ENCODE measurements around the gene AFAP1L2.

AFAP1L2 gene

DNA sequence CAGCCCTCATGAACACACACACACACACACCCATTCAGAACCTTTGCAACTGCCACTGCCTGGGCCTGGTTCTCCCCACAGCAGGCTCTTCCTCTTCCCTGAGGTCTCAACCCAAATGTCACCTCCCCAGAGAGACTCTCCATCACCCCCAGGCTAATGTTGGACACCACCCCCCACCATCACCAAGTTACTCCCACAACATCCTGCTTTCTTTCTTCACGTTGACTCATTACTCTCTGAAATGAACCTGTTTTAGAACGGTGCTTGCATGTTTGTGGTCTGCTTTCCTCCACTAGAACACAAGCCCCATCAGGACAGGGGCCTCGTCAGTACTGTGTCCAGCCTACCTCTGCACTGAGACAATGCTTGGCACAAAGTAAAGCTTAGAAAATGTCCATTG, 16.0 kb downstream of the AFAP1L2 start:
- DNase-seq = no peak

DNA sequence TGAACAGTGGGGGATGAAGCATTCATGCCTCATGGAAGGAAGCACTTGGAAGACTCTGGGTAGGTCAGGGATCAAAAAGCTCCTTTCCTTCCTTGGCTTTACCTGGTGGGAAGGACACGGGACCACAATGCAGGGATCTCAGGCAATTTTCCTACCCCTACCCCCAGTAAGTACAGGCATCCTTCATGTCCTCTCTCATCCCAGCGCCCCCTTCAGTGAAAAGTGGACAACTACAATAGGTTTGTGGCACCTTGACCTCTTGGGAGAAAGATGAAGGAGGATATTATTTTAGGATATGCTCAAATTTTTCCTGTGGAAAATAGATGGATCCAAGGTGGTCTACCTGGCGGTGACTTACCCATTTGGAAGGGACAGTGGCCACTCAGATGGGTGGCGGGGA, 16.5 kb downstream of the AFAP1L2 start:
- no peak for DNase-seq

DNA sequence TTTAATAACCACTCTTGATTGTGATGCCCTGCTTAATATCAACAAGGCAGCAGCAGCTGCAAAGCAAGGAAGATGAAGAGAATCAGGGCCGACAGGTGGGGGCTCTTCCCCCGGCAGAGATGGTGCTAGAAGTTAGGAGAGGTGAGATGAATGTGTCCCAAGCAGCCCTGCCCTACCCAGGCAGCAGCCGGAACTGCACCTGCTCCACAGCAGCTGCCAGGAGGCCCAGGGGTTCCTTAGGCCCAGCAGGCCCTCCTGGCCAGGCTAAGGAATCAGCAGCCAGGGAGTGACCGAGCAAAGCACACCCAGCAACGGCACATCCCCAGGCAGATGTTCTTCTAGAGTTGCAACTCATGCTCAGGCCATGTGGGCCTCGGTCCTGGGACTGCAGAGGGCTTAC, 17.9 kb downstream of the AFAP1L2 start:
- no peak for DNase-seq

DNA sequence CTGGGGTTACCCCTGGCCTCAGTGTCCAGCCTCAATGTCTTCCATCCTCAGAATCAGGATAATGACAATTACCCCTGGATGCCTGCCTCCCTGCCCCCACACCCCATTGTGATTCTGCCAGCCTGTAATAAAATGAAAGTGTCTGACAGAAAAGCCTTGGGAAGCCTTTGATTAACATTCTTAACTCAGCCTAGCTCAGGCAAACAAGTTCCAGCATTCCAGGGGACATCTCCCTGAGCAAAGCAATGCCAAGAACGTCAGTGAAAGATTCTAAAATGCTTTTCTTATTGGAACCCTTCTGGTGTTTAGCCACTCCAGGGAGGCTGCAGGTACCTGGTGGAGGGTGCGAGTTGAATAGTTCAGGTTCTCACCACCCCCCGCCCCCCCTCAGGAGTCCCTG, 18.7 kb downstream of the AFAP1L2 start:
- DNase-seq = no peak

DNA sequence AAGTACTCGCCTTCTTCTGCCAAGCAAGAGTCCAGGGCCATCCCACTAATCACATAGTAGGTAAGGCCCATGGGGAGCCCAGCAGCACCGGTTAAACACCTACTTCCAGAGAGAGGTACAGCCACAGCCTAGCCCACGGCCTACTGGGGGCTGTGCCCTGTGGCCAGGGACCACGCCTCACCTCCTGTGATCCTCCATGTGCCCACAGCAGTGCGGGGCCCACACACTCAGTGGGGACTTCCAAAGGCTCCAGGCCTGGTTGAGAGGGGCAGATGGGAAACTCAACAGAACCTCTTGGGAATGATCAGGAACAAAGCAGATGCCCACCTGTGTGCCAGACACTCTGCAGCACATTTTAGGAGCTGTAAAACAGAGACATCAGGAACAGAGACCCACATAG, 19.7 kb downstream of the AFAP1L2 start:
- DNase-seq = no peak

DNA sequence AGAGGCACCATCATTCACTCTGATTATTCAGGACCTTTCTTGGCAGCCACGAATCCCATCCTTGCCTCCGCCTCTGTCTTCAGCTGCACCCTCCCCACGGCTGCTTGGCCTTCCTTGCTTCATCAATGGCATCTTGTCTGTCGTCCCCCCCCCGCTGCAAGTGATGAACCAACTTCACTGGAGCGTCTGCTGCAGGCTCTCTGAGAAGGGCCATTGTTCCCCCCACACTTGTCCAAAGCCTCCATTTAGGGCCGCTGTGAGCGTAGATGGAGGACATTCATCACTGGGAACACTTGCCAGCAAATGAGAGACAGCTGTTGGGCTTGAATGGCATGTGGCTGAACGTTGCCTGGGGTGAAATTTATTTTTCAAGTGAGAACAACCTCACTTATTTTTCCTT, 20.1 kb downstream of the AFAP1L2 start:
- no peak for DNase-seq

DNA sequence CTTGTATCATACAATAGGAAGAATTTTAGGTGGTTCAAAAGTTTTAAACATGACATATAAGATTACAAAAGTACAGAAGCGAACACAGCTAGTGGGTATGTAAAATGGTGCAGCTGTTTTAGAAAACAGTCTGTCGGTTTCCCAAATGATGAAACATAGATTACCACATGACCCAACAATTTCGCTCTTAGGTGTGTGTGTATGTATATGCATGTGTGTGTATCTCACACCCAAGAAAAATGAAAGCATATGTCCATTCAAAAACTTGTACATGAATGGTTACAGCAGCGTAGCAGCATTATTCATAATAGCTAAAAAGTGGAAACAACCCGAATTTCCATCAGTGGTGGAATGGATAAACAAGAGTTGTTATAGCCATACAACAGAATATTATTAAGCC, 23.5 kb downstream of the AFAP1L2 start:
- no peak for DNase-seq

DNA sequence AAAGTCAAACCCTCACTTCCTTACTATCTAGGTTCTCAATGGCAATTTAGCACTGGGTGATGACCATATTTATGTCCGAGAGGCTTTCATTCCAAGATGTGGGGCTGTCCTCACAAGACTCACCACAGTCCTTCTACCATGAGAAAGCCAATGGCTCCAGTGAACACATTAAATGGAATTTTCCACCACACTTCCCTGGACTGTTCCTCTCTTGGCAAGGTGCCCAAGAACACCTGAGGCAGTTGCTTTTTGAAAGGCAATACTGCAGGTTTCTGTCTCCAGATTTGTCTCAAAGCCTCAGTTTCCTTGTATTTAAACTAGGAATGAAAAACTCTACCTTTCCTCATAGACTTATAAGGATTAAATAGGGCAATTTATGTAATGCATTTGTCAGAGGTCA, 24.2 kb downstream of the AFAP1L2 start:
- DNase-seq = no peak

DNA sequence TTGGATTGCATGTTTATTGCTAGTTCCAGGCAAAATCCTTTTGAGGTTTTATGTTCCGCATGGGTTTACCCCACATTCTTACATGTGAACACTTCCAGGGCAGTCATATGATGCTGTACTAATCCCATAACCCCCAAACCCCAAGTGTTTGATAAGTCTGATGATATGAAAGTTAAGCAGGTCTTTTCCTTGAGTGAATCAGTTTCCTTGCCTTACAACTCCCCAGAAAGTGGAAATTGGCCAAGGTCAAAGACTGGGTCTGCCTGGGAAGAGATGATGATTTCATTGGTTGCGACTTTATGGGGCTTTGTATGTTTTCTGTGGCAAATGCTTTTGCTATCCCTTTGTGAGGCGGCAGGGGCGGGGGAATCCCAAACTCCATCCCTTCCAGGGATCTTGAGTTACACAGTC, 24.7 kb downstream of the AFAP1L2 start:
- no peak for DNase-seq

DNA sequence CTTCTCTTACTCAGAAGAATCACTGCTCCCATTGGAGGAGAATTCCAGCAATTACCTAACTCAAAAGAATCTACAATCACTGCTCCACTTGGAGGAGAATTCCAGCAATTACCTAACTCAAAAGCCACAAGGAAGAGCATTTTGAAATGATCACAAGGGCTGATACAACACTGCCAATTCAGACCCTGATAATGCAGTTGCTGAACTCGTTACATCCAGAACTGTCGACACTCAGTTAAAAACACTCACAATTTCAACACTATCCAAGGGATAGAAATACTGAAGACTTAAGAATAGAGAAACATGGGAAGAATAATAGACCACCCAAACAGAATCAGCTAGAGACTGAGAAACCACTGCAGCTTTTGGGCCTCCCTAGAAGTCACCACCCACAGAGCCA, 27.8 kb downstream of the AFAP1L2 start:
- no peak for DNase-seq

DNA sequence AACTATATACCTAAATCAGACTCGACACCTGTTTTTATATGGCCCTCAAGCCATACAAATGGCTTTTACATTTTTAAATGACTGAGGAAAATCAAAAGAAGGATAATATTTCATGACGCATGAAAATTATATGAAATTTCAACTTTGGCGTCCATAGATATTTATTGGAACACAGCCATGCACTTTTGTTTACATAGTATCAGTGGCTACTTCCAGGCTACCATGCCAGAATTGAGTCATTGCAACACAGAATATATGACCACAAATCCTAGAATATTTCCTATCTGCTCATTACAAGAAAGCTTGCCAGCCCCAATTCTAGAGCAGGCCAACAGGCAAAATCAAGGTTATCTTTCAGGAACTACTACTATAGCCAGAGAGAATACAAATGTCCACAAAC, 29.3 kb downstream of the AFAP1L2 start:
- no peak for DNase-seq

DNA sequence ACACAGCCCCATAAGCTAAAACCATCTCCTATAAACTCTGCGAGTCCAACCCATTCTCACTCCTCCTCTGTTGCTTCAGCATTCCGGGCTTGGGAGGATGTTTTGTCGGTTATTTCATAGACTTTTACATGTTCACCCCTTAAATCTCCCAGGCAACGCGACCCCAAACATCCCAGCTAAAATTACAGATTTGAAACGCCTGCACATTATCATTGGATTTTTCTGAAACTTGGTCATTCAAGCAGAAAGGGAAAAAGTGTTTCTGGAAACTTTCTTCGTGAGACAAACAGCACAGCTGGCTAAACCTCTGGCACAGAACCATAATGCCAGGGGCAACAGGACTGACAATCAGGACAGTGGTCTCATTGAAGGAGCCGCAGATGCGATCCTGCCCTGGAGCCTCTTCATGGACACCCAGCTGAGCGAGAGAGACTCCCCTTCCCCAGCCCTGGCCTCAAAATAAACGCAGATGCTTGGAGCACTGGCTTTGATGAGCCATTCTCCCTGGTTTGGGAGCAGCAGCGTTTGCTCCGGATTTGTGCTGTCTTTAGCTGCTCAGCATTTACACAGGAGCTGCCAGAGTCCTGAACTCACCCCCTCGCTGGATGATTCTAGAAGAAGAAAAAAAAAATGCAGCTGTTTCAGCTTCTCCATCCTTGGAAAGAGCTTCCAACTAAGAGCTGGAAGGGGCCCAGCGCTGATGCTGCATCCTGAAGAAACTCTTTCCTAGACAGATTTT, 30.1 kb downstream of the AFAP1L2 start:
- no peak for DNase-seq

DNA sequence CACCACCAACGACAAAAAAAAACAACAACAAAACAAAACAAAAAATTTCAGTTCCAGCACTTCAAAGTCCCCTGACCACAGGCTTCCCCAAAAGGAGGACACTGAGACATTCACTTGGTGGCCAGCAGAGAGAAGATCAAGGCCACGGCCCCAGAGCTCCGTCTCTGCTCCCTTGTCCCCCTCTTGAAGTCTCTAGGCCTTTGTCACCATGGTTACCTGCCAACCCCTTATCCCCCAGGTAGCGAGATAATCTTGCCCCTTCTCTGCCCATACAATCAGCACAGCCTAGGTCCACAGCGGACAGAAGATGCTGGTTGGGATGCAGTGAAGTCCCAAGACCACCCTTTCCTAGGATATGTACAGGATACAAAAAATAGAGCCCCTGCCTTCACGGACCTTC, 30.7 kb downstream of the AFAP1L2 start:
- DNase-seq = no peak

DNA sequence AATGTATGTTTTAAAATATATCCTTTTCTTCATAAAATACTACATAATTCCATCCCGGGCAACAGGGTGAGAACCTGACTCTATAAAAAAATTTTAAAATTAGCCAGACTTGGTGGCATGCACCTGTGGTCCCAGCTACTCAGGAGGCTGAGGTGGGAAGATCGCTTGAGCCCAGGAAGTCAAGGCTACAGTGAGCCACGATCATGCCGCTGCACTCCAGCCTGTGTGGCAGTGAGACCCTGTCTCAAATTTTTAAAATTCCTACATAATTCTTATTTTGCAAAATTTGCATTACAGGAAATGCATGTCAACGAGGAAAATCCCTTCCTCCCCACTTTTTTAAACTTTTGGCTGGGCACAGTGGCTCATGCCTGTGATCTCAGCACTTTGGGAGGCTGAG, 31.3 kb downstream of the AFAP1L2 start:
- no peak for DNase-seq

DNA sequence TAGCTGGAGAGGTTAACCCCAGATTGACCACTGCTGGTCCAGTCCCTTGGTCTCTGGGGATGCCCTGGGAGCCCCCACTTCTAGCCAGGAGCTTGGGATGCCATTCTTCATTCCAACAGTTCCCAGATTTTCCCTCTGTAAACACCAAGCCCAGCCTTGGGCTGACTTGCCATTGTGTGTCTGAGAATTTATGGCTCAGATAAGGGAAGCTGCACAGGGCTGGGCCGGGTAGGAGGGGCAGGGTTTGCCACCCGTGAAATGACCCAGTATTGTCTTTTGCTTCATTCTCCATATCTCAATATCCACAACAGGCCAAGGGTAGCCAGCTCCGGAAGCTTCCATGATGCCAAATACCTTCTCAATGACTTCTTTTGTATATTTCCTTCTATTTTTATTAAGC, 32.1 kb downstream of the AFAP1L2 start:
- DNase-seq = no peak

DNA sequence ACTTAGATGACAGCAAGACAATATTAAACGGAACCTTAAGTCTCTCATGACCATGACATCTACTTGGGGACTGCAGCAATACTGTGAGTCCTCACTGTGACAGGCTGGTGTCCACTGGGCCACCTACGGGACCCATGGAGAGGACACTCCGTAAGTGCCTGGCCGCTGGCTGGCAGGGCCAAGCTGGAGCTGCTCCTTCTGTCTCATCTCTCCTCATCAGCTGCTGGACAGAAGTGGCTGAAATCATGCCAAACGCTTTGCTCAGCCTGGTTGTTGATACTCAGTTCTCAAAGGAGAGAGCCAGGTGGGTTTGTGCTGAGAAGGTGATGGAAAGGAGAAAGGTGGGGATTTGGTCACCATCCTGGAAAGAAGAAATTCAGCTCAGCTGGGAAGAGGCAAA, 33.3 kb downstream of the AFAP1L2 start:
- no peak for DNase-seq

DNA sequence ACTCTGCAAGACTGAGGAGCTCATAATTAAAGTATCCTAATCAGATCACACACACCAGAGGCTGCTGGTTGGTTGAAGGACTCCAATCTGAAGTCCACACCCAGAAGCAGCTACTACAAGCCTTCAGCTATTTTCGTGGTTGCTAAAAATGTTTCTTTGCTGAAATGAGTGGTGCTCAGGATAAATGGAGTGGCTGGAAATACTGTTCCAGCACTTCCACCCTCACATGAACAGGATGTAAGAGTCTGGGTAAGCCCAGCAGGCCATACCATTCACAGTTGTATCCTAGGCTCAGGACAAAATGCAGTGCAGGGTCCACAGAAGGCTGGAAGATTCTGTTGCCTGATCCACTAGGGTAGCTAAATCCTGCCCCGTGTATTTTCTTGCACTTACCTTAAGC, 34.1 kb downstream of the AFAP1L2 start:
- no peak for DNase-seq

DNA sequence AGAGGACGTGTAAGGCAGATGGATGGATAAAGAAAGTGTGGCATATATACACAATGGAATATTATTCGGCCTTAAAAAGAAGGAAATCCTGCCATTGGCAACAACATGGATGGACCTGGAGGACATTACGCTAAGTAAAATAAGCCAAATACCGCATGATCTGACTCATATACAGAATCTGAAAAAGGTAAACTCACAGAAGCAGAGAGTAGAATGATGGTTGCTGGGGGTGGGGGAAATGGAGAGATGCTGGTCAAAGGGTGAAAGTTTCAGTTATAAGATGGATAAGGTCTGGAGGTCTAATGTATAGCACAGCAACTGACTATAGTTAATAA, 36.3 kb downstream of the AFAP1L2 start:
- no peak for DNase-seq

DNA sequence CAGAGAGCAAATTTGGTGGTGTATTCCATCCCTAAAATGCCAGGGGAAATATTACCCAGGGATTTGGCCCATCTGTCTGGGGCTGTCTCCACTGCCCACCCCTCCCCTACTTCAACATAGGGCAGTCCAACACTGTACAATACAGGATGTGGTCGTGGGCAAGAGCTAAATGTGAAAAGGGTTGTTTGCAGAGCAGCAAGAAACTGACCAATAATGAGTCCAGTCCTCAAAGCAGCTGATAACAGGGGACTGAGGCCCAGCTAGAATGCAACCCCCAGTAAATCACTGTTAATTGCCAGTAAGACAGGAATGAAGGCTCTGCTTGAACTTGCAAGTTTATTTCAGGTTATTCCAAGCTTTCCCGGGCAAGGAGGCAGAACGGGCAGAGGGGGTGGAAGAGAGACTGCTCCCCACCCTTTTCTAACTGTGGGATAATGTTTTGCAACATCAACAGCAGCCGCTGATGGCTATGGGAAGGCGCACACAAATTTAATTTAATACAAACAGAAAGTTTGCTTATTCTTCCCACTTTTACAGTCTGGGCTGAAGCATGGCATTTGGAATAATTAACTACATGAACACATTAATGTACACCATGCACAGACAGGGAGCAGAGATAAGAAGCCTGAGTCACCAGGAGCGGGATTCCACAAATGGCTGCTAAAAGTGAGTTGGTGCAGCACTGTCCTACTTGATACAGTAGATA, 36.8 kb downstream of the AFAP1L2 start:
- DNase-seq = no peak

DNA sequence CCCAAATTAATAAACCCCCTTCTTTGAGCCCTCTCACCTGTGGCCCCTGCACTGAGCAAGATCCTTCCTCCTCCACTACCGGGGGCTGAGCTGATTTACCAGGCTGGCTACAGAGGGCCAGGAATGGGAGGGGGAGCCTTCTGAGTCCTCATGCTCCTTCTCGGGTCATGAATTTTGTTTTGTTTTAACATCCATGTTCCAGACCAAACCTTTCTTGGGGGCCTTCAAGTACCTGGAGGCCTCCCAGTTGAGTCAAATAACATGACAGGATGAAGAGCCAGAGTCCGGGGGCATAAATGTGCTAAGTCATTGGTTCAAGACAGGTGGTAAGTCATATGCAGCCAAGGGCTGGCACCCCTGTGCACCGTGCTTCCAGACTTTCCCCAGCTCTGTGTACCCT, 39.6 kb downstream of the AFAP1L2 start:
- no peak for DNase-seq

DNA sequence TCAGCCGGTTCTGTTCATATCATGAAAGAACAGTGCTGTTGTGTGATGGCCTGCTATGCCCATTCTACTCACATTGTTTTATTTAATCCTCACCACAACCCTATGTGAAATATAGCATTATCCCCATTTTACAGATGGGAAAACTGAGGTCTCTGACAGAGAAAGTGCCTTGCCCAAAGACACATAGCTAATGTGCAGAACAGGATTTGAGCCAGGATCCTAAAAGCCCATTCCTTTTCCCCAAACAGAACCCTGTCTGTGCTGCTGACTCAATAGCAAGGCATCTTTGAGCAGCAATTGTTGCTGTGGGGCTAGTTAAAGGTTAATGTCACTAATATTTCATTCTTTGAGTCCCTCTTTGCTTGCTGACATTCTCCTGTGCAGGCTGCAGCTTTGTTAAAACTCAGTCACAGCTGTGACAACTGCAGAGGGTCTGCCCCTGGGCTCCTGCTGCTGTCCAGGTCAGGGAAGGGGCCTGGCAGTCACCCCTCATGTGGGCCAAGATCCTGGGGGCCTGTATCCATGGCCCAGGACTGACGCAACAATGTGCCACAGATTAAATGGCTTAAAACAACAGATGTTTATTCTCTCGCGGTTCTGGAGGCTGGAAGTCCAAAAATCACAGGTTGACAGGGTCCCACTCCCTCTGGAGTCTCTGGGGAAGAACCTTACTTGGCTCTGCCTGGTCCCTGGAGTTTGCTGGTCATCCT, 40.4 kb downstream of the AFAP1L2 start:
- no peak for DNase-seq

DNA sequence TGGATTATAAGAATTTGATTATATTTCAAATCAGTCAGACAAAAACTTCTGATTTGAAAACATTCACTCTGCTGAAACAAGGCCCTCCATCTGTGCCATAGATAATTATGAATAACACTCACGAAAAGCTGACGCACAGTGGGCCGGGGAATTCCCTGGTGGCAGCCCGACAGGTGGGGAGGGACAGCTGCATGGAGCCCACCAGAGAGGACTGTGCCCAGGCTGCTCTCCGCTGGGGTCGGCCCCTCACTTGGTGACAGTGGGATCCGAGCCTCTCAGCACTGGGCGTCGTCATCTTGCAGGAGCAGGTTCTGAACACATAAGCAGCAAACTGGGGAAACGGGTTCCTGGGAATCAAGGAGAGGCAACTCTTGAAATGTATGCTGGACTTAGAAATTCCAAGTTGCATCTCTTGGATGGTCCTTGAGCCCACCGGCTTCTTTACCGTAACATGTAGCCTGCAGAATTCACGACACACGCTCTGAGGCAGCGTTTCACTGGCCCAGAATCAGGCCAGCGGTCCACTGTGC, 41.4 kb downstream of the AFAP1L2 start:
- no peak for DNase-seq

DNA sequence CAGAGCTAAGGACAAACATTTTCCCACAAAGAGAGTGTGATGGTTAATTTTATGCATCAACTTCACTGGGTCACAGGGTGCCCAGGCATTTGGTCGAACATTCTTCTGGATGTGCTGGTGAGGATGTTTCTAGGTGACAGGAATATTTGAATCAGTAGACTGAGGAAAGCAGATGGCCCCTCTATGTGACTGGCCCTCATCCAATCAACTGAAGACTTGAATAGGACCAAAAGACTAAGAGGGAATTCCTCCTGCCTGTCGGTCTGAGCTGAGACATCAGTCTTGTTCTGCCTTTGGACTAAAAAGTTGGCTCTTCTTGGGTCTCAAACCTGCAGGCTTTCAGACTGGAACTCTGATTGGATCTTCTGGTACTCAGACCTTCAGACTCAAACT, 44.4 kb downstream of the AFAP1L2 start:
- no peak for DNase-seq
